ENCODE measurements around the gene MRTO4.
"Not testable (repeated sequence)": the region's sequence is repeated elsewhere in the genome, so short reads cannot be mapped to it uniquely, and the experiment has no call there.

Gene MRTO4

DNA sequence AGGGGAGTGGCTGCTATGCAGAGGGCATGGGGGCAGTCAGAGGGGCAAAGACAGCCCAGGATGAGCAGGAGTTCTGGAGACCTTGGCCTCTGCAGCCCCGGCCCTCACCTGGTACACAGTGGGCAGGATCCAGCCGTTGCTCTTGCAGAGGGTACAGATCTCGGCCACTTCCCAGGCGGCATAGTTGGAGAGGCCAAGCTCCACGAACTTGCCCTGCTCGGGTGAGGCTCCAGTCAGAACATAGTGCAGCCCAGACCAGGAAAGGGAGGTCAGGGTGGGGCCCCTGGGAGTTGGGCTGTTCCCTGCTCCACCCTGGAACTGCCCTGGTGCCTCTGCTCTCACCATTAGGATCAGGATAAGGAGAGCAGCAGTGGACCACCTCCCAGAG is 18.7 kb downstream of the MRTO4 start:
- DNase-seq (ENCODE audit: low read depth) = not testable (repeated sequence)

- no peak for DNase-seq (ENCODE audit: low read depth)
Observed at GRCh38 chr1:19272064-19272463, 20.5 kb downstream of the MRTO4 start.

- no peak for DNase-seq (ENCODE audit: low read depth)
Observed at GRCh38 chr1:19273106-19273843, 21.7 kb downstream of the MRTO4 start.

GRCh38 chr1:19273844-19274531 is 22.4 kb downstream of the MRTO4 start:
- not testable (repeated sequence) for DNase-seq (ENCODE audit: low read depth)

DNA sequence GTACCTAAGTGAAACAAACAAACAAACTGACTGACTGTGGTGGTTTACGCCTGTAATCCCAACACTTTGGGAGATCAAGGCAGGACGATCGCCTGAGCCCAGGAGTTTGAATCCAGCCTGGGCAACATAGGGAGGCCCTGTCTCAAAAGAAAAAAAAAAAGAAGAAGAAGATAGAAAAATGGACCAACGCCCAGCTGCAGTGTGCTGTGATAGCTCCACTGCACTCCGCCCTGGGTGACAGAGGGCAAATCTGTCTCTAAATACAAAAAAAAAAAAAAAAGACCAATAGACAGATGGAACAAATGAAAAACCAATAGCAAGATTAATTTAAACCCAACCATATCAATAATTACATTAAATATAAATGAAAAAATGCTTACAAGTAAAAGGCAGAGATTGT is 23.0 kb downstream of the MRTO4 start:
- DNase-seq (ENCODE audit: low read depth) = no peak

- DNase-seq (ENCODE audit: low read depth) = no peak
Observed at GRCh38 chr1:19283891-19284290, 32.3 kb downstream of the MRTO4 start.

DNA sequence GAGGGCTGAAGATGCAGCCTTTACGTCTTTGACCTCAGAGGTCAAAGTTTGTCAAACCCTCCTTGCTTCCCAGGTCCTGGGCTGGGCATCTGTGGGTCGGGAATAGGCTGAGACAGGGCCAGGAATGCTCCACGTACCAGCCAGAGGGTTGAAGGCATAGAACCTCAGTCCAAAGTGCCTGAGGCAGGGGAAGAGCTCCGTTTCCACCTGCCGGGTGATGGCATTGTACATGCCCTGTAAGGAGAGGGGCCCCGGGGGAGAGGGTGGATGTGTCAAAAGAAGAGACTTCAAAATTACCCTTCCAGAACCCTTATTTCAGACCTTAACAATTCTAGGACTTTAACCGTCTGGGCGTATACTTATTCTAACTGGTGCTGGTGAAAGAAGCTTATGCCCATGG is 33.3 kb downstream of the MRTO4 start:
- DNase-seq (ENCODE audit: low read depth) = no peak

- not testable (repeated sequence) for DNase-seq (ENCODE audit: low read depth)
Observed at GRCh38 chr1:19285366-19285765, 33.8 kb downstream of the MRTO4 start.

- DNase-seq (ENCODE audit: low read depth) = not testable (repeated sequence)
Observed at GRCh38 chr1:19285807-19286206, 34.2 kb downstream of the MRTO4 start.

- no peak for DNase-seq (ENCODE audit: low read depth)
Observed at GRCh38 chr1:19287436-19288185, 36.0 kb downstream of the MRTO4 start.

- peak; percentile 29 for DNase-seq (ENCODE audit: low read depth)
Observed at GRCh38 chr1:19288324-19289241, 37.0 kb downstream of the MRTO4 start, which contains the start of gene AKR7A3. AKR7A3 (minus strand) TSS chr1:19288770; CDS start chr1:19288709, 61 bp downstream.

- no peak for DNase-seq (ENCODE audit: low read depth)
Observed at GRCh38 chr1:19289244-19289643, 37.6 kb downstream of the MRTO4 start.

DNA sequence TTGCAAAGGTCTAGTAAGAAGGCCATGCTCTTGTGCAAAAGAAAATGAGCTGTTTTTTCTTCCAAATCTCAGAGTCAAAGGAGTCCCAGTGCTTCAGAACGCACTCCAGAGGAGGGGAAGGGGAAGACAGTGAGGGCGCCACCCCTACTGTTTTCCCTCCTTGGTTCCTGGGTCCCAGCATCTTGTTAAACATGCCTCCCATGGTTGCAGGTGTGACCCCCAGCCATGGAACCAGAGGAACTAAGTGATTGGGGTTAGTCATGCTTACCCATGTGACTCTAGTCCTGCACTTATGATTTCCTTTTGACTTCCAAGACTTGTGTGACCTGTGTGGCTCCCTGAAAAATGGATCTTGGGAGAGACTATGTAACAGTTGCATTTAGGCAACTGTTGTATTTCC is 43.0 kb downstream of the MRTO4 start:
- DNase-seq (ENCODE audit: low read depth) = no peak

GRCh38 chr1:19300211-19300610 is 48.6 kb downstream of the MRTO4 start:
- DNase-seq (ENCODE audit: low read depth) = no peak

- DNase-seq (ENCODE audit: low read depth) = not testable (repeated sequence)
Observed at GRCh38 chr1:19304081-19304480, 52.5 kb downstream of the MRTO4 start.

GRCh38 chr1:19305880-19306279 is 54.3 kb downstream of the MRTO4 start:
- no peak for DNase-seq (ENCODE audit: low read depth)

- DNase-seq (ENCODE audit: low read depth) = no peak
Observed at GRCh38 chr1:19306941-19307340, 55.3 kb downstream of the MRTO4 start.

DNA sequence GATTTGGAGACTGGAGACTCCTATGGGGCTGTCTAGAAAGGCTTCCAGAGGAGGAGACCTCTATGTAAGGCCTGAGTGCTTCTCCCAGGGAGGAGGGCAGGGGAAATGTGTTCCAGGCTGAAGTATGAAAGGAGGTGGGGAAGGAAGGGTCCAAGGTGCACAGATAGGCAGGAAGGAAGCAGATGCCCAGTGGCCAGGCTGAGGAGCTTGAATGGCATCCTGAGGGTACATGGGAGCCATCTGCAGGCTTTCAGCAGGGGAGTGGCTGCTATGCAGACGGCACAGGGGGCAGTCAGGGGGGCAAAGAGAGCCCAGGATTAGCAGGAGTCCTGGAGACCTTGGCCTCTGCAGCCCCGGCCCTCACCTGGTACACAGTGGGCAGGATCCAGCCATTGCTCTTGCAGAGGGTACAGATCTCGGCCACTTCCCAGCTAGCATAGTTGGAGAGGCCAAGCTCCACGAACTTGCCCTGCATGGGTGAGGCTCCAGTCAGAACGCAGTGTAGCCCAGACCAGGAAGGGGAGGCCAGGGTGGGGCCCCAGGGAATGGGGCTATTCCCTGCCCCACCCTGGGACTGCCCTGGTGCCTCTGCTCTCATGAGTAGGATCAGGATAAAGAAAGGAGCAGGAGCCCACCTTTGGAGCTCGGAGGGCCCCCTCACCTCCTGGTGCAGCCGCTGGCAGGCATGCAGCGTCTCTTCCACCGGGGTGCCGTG is 56.3 kb downstream of the MRTO4 start:
- no peak for DNase-seq (ENCODE audit: low read depth)

DNA sequence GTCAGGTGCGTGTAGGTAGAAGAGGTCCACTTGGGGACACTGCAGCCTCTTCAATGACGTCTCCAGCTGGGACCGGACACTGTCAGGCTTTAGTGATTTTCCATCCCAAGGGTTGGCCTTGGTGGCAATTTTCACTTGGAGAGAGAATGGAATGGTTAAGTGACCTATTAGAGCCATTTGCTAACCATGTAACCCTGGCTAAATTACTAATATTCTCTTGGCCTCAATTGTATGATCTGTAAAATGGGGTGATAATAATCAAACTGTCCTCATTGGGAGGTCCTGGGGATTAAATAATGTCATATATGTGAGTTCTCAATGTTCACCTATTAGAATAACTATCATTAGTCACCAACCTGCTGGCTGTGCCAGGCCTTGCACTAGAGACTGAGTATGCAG is 56.9 kb downstream of the MRTO4 start:
- DNase-seq (ENCODE audit: low read depth) = no peak

DNA sequence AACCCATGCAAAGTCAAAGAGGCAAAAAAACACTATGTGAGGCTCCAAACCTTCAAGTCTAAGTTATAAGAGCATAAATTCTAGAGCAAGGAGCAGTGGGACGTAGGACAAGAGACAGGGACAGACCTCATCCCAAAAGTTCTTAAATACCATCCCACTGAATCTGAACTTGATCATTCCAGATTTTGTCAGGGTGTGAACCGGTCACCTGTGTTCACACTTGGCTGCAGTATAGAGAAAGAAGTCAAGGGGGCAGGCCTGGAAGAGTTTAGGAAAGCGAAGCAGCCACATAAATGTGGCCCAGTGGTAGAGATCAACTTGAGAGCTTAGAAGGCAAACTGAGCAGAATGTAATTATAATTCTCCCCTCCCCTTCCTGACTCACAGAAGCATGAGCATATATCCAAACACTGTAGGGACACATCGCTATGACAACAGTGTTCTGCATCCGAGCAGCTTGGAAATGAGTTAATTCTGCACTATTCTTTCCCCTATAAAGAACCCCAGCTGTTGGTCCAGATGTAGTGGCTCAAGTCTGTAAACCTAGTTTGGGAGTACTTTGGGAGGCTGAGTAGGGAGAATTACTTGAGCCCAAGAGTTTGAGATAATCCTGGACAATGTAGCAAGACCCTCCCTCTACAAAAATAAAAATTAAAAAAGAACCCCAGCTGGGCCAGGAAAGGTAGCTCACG is 57.7 kb downstream of the MRTO4 start:
- no peak for DNase-seq (ENCODE audit: low read depth)
